Dendritic cell treated with granulocyte-macrophage colony-stimulating factor and Interleukin-4, amounts not matched to agents 40 ng/mL and 50 ng/mL, for 4 days (primary cell): Measurements from ENCODE around the gene UBALD2.
"Not testable (repeated sequence)": the region's sequence is repeated elsewhere in the genome, so short reads cannot be mapped to it uniquely, and the experiment has no call there.

ENCODE experiments used
- H3K27ac Mint-ChIP-seq: one replicate; pipeline ENCODE4 v1.8.0; 2022; ENCODE audit warnings: mild to moderate bottlenecking, mixed read lengths
- H3K27me3 Mint-ChIP-seq: one replicate; pipeline ENCODE4 v1.8.0; 2022; ENCODE audit warnings: mild to moderate bottlenecking, mixed read lengths
- H3K36me3 Mint-ChIP-seq: one replicate; pipeline ENCODE4 v1.8.0; 2022; ENCODE audit warnings: low read depth, mixed read lengths
- H3K4me1 Mint-ChIP-seq: one replicate; pipeline ENCODE4 v1.8.0; 2022; ENCODE audit warnings: low read depth, mixed read lengths
- H3K4me3 Mint-ChIP-seq: one replicate; pipeline ENCODE4 v1.8.0; 2022; ENCODE audit warnings: mild to moderate bottlenecking, moderate library complexity, mixed read lengths
- H3K9me3 Mint-ChIP-seq: one replicate; pipeline ENCODE4 v1.8.0; 2022; ENCODE audit warnings: mixed read lengths
- intact Hi-C: fragments of 100-400 bp; cut with micrococcal nuclease; formaldehyde crosslinking; loops from one replicate; pipeline ENCODE4 v1.15.0; 2022

Gene UBALD2

GRCh38 chr17:76293106-76293505 is 28.0 kb downstream of the UBALD2 start:
- Mint-ChIP-seq H3K9me3 (no peaks in the 10 kb centered on the region), H3K27me3 (no peaks in the 10 kb centered on the region), H3K4me3 (no peak overlapping the region), H3K27ac (no peak overlapping the region), H3K4me1 (no peaks in the 10 kb centered on the region), H3K36me3 (no peaks in the 10 kb centered on the region)
- intact Hi-C loops = no loop called here

- no peaks in the 10 kb centered on the region for H3K27me3 Mint-ChIP-seq
- no peaks in the 10 kb centered on the region for H3K9me3 Mint-ChIP-seq
- intact Hi-C loops = loop anchor here (5.0 kb wide), 1 partner anchor 284 kb away; no protein-coding TSS in a partner anchor
- H3K4me3 Mint-ChIP-seq = no peak overlapping the region
- H3K36me3 Mint-ChIP-seq = no peaks in the 10 kb centered on the region
- no peak overlapping the region for H3K27ac Mint-ChIP-seq
- H3K4me1 Mint-ChIP-seq = no peaks in the 10 kb centered on the region
Measured at GRCh38 chr17:76296186-76296585, 31.0 kb downstream of the UBALD2 start.

- H3K9me3 Mint-ChIP-seq = no peaks in the 10 kb centered on the region
- H3K36me3 Mint-ChIP-seq = no peaks in the 10 kb centered on the region
- H3K4me1 Mint-ChIP-seq = no peaks in the 10 kb centered on the region
- intact Hi-C loops = loop anchor here (5.0 kb wide), 1 partner anchor 285 kb away; no protein-coding TSS in a partner anchor
- no peak overlapping the region for H3K4me3 Mint-ChIP-seq
- no peak overlapping the region for H3K27ac Mint-ChIP-seq
- no peaks in the 10 kb centered on the region for H3K27me3 Mint-ChIP-seq
Measured at GRCh38 chr17:76296889-76297288, 31.7 kb downstream of the UBALD2 start.

GRCh38 chr17:76297436-76297835 is 32.3 kb downstream of the UBALD2 start:
- intact Hi-C loops = loop anchor here (5.0 kb wide), 1 partner anchor 285 kb away; no protein-coding TSS in a partner anchor
- Mint-ChIP-seq H3K27ac (no peak overlapping the region), H3K9me3 (no peaks in the 10 kb centered on the region), H3K4me1 (no peaks in the 10 kb centered on the region), H3K4me3 (no peak overlapping the region), H3K27me3 (no peaks in the 10 kb centered on the region), H3K36me3 (no peaks in the 10 kb centered on the region)

- Mint-ChIP-seq H3K27ac (no peak overlapping the region), H3K9me3 (no peaks in the 10 kb centered on the region)
- intact Hi-C loops = loop anchor here (1.0 kb wide), 1 partner anchor 94 kb away; no protein-coding TSS in a partner anchor
Measured at GRCh38 chr17:76304226-76305134, 39.3 kb downstream of the UBALD2 start.

GRCh38 chr17:76305135-76305454 is 39.9 kb downstream of the UBALD2 start:
- H3K27ac Mint-ChIP-seq, H3K9me3 Mint-ChIP-seq, H3K4me3 Mint-ChIP-seq, H3K4me1 Mint-ChIP-seq, H3K27me3 Mint-ChIP-seq, intact Hi-C loops: not testable (repeated sequence)
- peaks cover 29% of the 10 kb centered on the region for H3K36me3 Mint-ChIP-seq

More at GRCh38 chr17:76304226-76305134, 39.3 kb downstream of the UBALD2 start:
- peaks cover 24% of the 10 kb centered on the region for H3K36me3 Mint-ChIP-seq
- H3K4me3 Mint-ChIP-seq = no peak overlapping the region
- H3K4me1 Mint-ChIP-seq = no peaks in the 10 kb centered on the region
- H3K27me3 Mint-ChIP-seq = peaks cover 1% of the 10 kb centered on the region

- no peak overlapping the region for H3K4me3 Mint-ChIP-seq
- H3K4me1 Mint-ChIP-seq = no peaks in the 10 kb centered on the region
- no peak overlapping the region for H3K27ac Mint-ChIP-seq
- intact Hi-C loops = no loop called here
- H3K36me3 Mint-ChIP-seq = peaks cover 50% of the 10 kb centered on the region
- H3K9me3 Mint-ChIP-seq = no peaks in the 10 kb centered on the region
- H3K27me3 Mint-ChIP-seq = peaks cover 1% of the 10 kb centered on the region
Measured at GRCh38 chr17:76307299-76307965, 42.3 kb downstream of the UBALD2 start.

GRCh38 chr17:76307966-76308338 is 42.8 kb downstream of the UBALD2 start, which contains the start of gene QRICH2:
Gene QRICH2 (minus strand): TSS chr17:76308276. CDS start chr17:76307998, 278 bp downstream.
- Mint-ChIP-seq H3K36me3 (peaks cover 55% of the 10 kb centered on the region), H3K27ac (no peak within 1 kb of the TSS), H3K4me1 (no peaks in the 10 kb centered on the region), H3K9me3 (no peaks in the 10 kb centered on the region), H3K27me3 (peaks cover 1% of the 10 kb centered on the region), H3K4me3 (no peak within 1 kb of the TSS)
- intact Hi-C loops = no loop called here

- no peaks in the 10 kb centered on the region for H3K4me1 Mint-ChIP-seq
- intact Hi-C loops = no loop called here
- no peaks in the 10 kb centered on the region for H3K9me3 Mint-ChIP-seq
- H3K27me3 Mint-ChIP-seq = peaks cover 1% of the 10 kb centered on the region
- H3K36me3 Mint-ChIP-seq = peaks cover 69% of the 10 kb centered on the region
- H3K27ac Mint-ChIP-seq = no peak overlapping the region
- H3K4me3 Mint-ChIP-seq = no peak overlapping the region
Measured at GRCh38 chr17:76309461-76309860, 44.3 kb downstream of the UBALD2 start.

GRCh38 chr17:76312735-76313134 is 47.6 kb downstream of the UBALD2 start:
- Mint-ChIP-seq H3K4me1 (no peaks in the 10 kb centered on the region), H3K27me3 (no peaks in the 10 kb centered on the region), H3K36me3 (peaks cover 80% of the 10 kb centered on the region), H3K4me3 (no peak overlapping the region), H3K27ac (no peak overlapping the region), H3K9me3 (no peaks in the 10 kb centered on the region)
- intact Hi-C loops = no loop called here

GRCh38 chr17:76314392-76315227 is 49.5 kb downstream of the UBALD2 start:
- Mint-ChIP-seq H3K27me3 (no peaks in the 10 kb centered on the region), H3K9me3 (no peaks in the 10 kb centered on the region), H3K4me1 (no peaks in the 10 kb centered on the region), H3K36me3 (peaks cover 77% of the 10 kb centered on the region), H3K27ac (no peak overlapping the region), H3K4me3 (no peak overlapping the region)
- intact Hi-C loops = no loop called here

GRCh38 chr17:76317535-76317934 is 52.4 kb downstream of the UBALD2 start:
- intact Hi-C loops = no loop called here
- no peaks in the 10 kb centered on the region for H3K9me3 Mint-ChIP-seq
- no peak overlapping the region for H3K27ac Mint-ChIP-seq
- no peaks in the 10 kb centered on the region for H3K4me1 Mint-ChIP-seq
- no peaks in the 10 kb centered on the region for H3K27me3 Mint-ChIP-seq
- H3K4me3 Mint-ChIP-seq = no peak overlapping the region
- H3K36me3 Mint-ChIP-seq = peaks cover 78% of the 10 kb centered on the region

GRCh38 chr17:76318586-76318985 is 53.4 kb downstream of the UBALD2 start:
- H3K27me3 Mint-ChIP-seq = no peaks in the 10 kb centered on the region
- no peaks in the 10 kb centered on the region for H3K4me1 Mint-ChIP-seq
- H3K36me3 Mint-ChIP-seq = peaks cover 78% of the 10 kb centered on the region
- H3K4me3 Mint-ChIP-seq = no peak overlapping the region
- H3K27ac Mint-ChIP-seq = no peak overlapping the region
- H3K9me3 Mint-ChIP-seq = no peaks in the 10 kb centered on the region
- intact Hi-C loops = no loop called here
